ENCODE results near the gene MEMO1. TPM values are rescaled to one million over a fixed set of nuclear protein-coding genes. Genes with fewer than 3 reads are reported as not detected.

The MEMO1 gene
- total and polyA plus RNA-seq, 2 experiments from 2014 or later: 43.9 to 58.8 TPM

DNA sequence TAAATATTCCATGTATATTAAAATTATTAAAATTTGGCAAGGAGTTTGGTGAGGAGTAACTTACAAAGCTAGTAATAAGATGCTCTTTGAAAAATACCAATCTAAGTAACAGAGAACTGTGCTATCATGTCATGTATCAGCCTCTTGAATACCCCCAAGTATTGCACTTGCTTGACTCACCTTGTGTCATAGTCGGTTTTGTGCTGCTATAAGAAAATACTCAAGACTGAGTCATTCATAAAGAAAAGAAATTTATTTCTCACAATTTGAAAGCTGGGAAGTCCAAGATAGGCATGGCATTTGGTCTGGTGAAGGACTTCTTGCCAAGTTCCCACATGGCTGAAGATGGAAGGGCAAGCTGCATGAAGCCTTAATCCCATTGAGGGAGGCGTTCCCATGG is 179.2 kb downstream of the MEMO1 start:
- 95% methylated on average over 2 of the region's 2 CpGs for WGBS (ENCODE audit: low lambda C conversion rate, missing lambda C conversion rate)
- Histone ChIP-seq H3K4me3 (no peak overlapping the region), H3K9me3 (ENCODE audit: low read depth) (no peaks in the 10 kb centered on the region), H3K27me3 (no peaks in the 10 kb centered on the region), H3K4me2 (no peak overlapping the region), H3K36me3 (replicated peaks; ENCODE audit: insufficient read depth, low read depth) (no peaks in the 10 kb centered on the region), H3K27ac (no peak overlapping the region), H3K79me2 (no peaks in the 10 kb centered on the region), H3K4me1 (ENCODE audit: insufficient read depth) (no peaks in the 10 kb centered on the region), H4K20me1 (ENCODE audit: insufficient read depth, poor library complexity, severe bottlenecking) (no peaks in the 10 kb centered on the region), H3K9me2 (replicated peaks; ENCODE audit: insufficient read depth) (no peaks in the 10 kb centered on the region), H2AFZ (no peak overlapping the region)
- no peak for DNase-seq (ENCODE audit: low spot score)
- no peak for TF ChIP-seq EZH2phosphoT487 (IDR thresholded peaks at IDR 0.05; ENCODE audit: low read depth, severe bottlenecking, unreplicated experiment)
- no peak for TF ChIP-seq EZH2 (IDR thresholded peaks at IDR 0.05; ENCODE audit: borderline replicate concordance)
- TF ChIP-seq, protein P1, sequence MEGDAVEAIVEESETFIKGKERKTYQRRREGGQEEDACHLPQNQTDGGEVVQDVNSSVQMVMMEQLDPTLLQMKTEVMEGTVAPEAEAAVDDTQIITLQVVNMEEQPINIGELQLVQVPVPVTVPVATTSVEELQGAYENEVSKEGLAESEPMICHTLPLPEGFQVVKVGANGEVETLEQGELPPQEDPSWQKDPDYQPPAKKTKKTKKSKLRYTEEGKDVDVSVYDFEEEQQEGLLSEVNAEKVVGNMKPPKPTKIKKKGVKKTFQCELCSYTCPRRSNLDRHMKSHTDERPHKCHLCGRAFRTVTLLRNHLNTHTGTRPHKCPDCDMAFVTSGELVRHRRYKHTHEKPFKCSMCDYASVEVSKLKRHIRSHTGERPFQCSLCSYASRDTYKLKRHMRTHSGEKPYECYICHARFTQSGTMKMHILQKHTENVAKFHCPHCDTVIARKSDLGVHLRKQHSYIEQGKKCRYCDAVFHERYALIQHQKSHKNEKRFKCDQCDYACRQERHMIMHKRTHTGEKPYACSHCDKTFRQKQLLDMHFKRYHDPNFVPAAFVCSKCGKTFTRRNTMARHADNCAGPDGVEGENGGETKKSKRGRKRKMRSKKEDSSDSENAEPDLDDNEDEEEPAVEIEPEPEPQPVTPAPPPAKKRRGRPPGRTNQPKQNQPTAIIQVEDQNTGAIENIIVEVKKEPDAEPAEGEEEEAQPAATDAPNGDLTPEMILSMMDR (IDR thresholded peaks at IDR 0.05; ENCODE audit: poor library complexity): no peak

- Histone ChIP-seq H3K4me2 (no peak overlapping the region), H3K27ac (no peak overlapping the region), H3K9me2 (replicated peaks; ENCODE audit: insufficient read depth) (no peaks in the 10 kb centered on the region), H3K9me3 (ENCODE audit: low read depth) (no peaks in the 10 kb centered on the region), H3K4me1 (ENCODE audit: insufficient read depth) (no peaks in the 10 kb centered on the region), H3K36me3 (replicated peaks; ENCODE audit: insufficient read depth, low read depth) (no peaks in the 10 kb centered on the region), H4K20me1 (ENCODE audit: insufficient read depth, poor library complexity, severe bottlenecking) (no peaks in the 10 kb centered on the region), H3K27me3 (no peaks in the 10 kb centered on the region), H3K4me3 (no peak overlapping the region), H2AFZ (no peak overlapping the region), H3K79me2 (no peaks in the 10 kb centered on the region)
- TF ChIP-seq, protein P1 (IDR thresholded peaks at IDR 0.05; ENCODE audit: poor library complexity): no peak
- no peak for TF ChIP-seq EZH2phosphoT487 (IDR thresholded peaks at IDR 0.05; ENCODE audit: low read depth, severe bottlenecking, unreplicated experiment)
- no peak for TF ChIP-seq EZH2 (IDR thresholded peaks at IDR 0.05; ENCODE audit: borderline replicate concordance)
- no peak for DNase-seq (ENCODE audit: low spot score)
- WGBS (ENCODE audit: low lambda C conversion rate, missing lambda C conversion rate): 89% methylated on average over 2 of the region's 2 CpGs
These were observed 181.9 kb downstream of the MEMO1 start for GRCh38 chr2:31828891-31829290.

DNA sequence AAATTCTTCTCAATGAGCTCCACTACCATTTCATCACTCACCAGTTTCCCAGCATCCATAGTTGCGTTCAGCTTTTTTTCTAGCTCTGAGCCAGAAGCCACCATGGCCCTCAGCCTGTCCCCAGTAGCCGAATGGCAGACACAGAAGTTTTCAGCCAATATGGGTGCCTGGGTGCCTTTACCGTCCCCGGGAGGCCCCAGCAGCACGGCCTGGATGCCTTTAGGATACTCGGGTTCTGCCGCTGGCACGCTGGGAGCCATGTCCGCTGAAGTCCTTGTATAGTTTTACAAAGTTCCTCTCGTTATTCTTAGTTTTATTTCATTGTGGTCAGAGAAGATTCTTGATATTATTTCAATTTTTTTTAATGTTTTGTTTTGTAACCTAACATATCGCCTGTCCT is 187.2 kb downstream of the MEMO1 start:
- Histone ChIP-seq H3K27ac (no peak overlapping the region), H3K27me3 (no peaks in the 10 kb centered on the region), H3K4me3 (no peak overlapping the region), H3K9me2 (replicated peaks; ENCODE audit: insufficient read depth) (no peaks in the 10 kb centered on the region), H2AFZ (no peak overlapping the region), H3K79me2 (no peaks in the 10 kb centered on the region), H3K9me3 (ENCODE audit: low read depth) (peaks cover 2% of the 10 kb centered on the region), H3K36me3 (replicated peaks; ENCODE audit: insufficient read depth, low read depth) (no peaks in the 10 kb centered on the region), H3K4me1 (ENCODE audit: insufficient read depth) (no peaks in the 10 kb centered on the region), H4K20me1 (ENCODE audit: insufficient read depth, poor library complexity, severe bottlenecking) (no peaks in the 10 kb centered on the region), H3K4me2 (no peak overlapping the region)
- 91% methylated on average over 11 of the region's 11 CpGs for WGBS (ENCODE audit: low lambda C conversion rate, missing lambda C conversion rate)
- no peak for TF ChIP-seq EZH2phosphoT487 (IDR thresholded peaks at IDR 0.05; ENCODE audit: low read depth, severe bottlenecking, unreplicated experiment)
- no peak for DNase-seq (ENCODE audit: low spot score)

- Histone ChIP-seq H2AFZ (no peak overlapping the region), H3K36me3 (replicated peaks; ENCODE audit: insufficient read depth, low read depth) (no peaks in the 10 kb centered on the region), H3K4me1 (ENCODE audit: insufficient read depth) (no peaks in the 10 kb centered on the region), H3K9me3 (ENCODE audit: low read depth) (peaks cover 2% of the 10 kb centered on the region), H3K27ac (no peak overlapping the region), H3K9me2 (replicated peaks; ENCODE audit: insufficient read depth) (no peaks in the 10 kb centered on the region), H3K4me3 (no peak overlapping the region), H3K79me2 (no peaks in the 10 kb centered on the region), H3K27me3 (no peaks in the 10 kb centered on the region), H4K20me1 (ENCODE audit: insufficient read depth, poor library complexity, severe bottlenecking) (no peaks in the 10 kb centered on the region), H3K4me2 (no peak overlapping the region)
- WGBS (ENCODE audit: low lambda C conversion rate, missing lambda C conversion rate): 89% methylated on average over 7 of the region's 7 CpGs
- no peak for TF ChIP-seq EZH2 (IDR thresholded peaks at IDR 0.05; ENCODE audit: borderline replicate concordance)
- TF ChIP-seq, protein P1 (IDR thresholded peaks at IDR 0.05; ENCODE audit: poor library complexity): no peak
- no peak for TF ChIP-seq EZH2phosphoT487 (IDR thresholded peaks at IDR 0.05; ENCODE audit: low read depth, severe bottlenecking, unreplicated experiment)
- no peak for DNase-seq (ENCODE audit: low spot score)
These were observed 188.2 kb downstream of the MEMO1 start for GRCh38 chr2:31822587-31822986.

Other genes starting within 250 kb of the MEMO1 start
- gene DPY30, start 28.8 kb upstream of the MEMO1 start, total RNA-seq: 108 and 120 TPM in 2 replicates
- gene DPY30, start 28.8 kb upstream of the MEMO1 start, polyA plus RNA-seq: 117 and 121 TPM in 2 replicates
- 31.1 and 32.4 TPM in 2 replicates for gene SPAST, start 52.5 kb upstream of the MEMO1 start, total RNA-seq
- 8.9 and 9.0 TPM in 2 replicates for gene SPAST, start 52.5 kb upstream of the MEMO1 start, polyA plus RNA-seq
- gene SLC30A6, start 154.9 kb upstream of the MEMO1 start, total RNA-seq: 35.8 and 40.5 TPM in 2 replicates
- gene SLC30A6, start 154.9 kb upstream of the MEMO1 start, polyA plus RNA-seq: 16.1 and 16.8 TPM in 2 replicates

All from hepatocyte (in vitro differentiated cells).